GM08714 (cell line): Measurements from ENCODE around the gene ZHX3.

ENCODE experiments used
- H3K4me3 ChIP-seq: fragments of 200-500 bp; sonication (Bioruptor generic); 2 replicates; pipeline ENCODE4 v1.5.1; 2014; ENCODE audit warnings: mild to moderate bottlenecking, low read length, inconsistent platforms
- ZNF274 ChIP-seq: IDR thresholded peaks from 2 replicates; pipeline ENCODE4 v1.6.1; 2012; ENCODE audit warnings: mild to moderate bottlenecking, low read depth, low read length

The ZHX3 gene

GRCh38 chr20:41317546-41318270 lies at the start of gene ZHX3:
ZHX3 (minus strand) TSS chr20:41317731; CDS start chr20:41204916, 112,815 bp downstream.
- peak within 1 kb of the TSS; percentile 77 for H3K4me3 ChIP-seq
- TF ChIP-seq ZNF274: no peak

GRCh38 chr20:41367393-41367695 lies 49.8 kb upstream of the ZHX3 start:
- TF ChIP-seq ZNF274: no peak
- H3K4me3 ChIP-seq: no peak overlapping the region

GRCh38 chr20:41366546-41367392 lies 49.2 kb upstream of the ZHX3 start, which contains the start of gene EMILIN3:
EMILIN3 (minus strand) TSS chr20:41366818; CDS start chr20:41366634, 184 bp downstream.
- no peak for TF ChIP-seq ZNF274
- no peak within 1 kb of the TSS for H3K4me3 ChIP-seq

- TF ChIP-seq ZNF274: no peak
- no peak overlapping the region for H3K4me3 ChIP-seq
Observed at GRCh38 chr20:41365777-41366545, 48.4 kb upstream of the ZHX3 start.

- no peak for TF ChIP-seq ZNF274
- H3K4me3 ChIP-seq: no peak overlapping the region
Observed at GRCh38 chr20:41364967-41365765, 47.6 kb upstream of the ZHX3 start.

- TF ChIP-seq ZNF274: no peak
- H3K4me3 ChIP-seq: no peak overlapping the region
Observed at GRCh38 chr20:41364236-41364855, 46.8 kb upstream of the ZHX3 start.

- H3K4me3 ChIP-seq: no peak overlapping the region
- no peak for TF ChIP-seq ZNF274
Observed at GRCh38 chr20:41363601-41364000, 46.1 kb upstream of the ZHX3 start.

- no peak for TF ChIP-seq ZNF274
- no peak overlapping the region for H3K4me3 ChIP-seq
Observed at GRCh38 chr20:41362748-41363140, 45.2 kb upstream of the ZHX3 start.

GRCh38 chr20:41361757-41362747 lies 44.5 kb upstream of the ZHX3 start:
- H3K4me3 ChIP-seq: no peak overlapping the region
- TF ChIP-seq ZNF274: no peak

- H3K4me3 ChIP-seq: no peak overlapping the region
- TF ChIP-seq ZNF274: no peak
Observed at GRCh38 chr20:41360831-41361756, 43.6 kb upstream of the ZHX3 start.

GRCh38 chr20:41359541-41360011 lies 42.0 kb upstream of the ZHX3 start:
- TF ChIP-seq ZNF274: no peak
- H3K4me3 ChIP-seq: no peak overlapping the region
